GM19455 (cell line): Measurements from ENCODE around the gene F10.

Experiments used
- ATAC-seq: cut with Tn5 transposase; IDR thresholded peaks from one replicate; pipeline ENCODE4 v1.9.1; 2021; ENCODE audit not compliant: unreplicated experiment

The F10 gene

DNA sequence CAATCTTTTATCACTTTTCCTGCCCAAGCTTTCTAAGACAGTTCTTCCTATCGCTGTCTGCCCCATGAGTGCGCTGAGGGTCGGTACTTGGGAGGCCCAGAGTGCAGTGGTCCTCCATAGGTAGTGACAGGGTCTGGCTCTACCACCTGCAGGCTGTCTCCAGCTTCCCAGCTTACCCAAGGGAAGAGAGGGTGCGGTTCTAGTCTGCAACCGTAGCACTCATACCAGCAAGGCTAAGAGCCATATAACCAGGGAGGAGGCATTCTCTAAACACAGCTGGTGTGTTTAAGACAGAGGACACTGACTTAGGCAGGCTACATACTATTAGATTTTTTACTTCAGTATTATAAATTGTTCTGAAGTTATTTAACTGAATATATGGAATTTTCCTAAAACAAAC is 44.1 kb downstream of the F10 start:
- no peak for ATAC-seq

DNA sequence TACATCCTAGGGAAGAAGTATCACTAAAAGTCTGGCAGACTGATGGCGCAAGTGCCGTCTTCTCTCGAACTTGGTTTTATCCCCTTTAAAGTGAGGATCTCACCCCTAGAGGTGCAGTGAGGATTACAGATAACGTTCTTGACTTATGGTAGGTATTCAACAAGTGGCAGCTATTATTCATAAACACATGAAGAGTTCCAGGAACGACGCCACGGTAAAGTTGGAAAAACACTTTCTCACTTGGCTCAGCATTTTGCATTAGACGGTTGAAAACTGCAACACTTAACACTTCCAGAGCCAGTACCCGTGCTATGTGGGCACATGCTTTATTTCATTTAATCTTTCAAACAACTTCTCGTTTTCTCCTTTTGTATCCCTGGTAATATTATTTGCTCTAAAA is 44.6 kb downstream of the F10 start:
- no peak for ATAC-seq

DNA sequence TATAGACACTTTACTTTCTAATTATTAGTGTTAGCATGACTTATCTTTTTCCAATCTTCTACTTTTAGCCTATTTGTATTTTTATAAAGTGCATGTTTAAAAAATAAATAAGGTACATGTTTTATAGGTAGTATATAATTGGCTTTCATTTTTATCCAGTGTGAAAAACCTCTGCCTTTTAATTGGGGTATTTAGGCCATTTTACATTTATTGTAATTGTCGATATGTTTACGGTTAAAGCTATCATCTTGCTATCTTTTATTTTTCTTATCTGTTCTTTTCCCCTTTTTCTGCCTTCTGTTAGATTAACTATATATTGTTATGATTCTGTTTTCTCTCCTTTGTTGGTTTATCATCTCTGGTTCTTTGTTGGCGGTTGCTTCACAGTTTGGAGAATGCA is 45.0 kb downstream of the F10 start:
- no peak for ATAC-seq

- no peak for ATAC-seq
Measured at GRCh38 chr13:113168211-113168610, 45.6 kb downstream of the F10 start.

- no peak for ATAC-seq
Measured at GRCh38 chr13:113169277-113170272, 47.0 kb downstream of the F10 start.

DNA sequence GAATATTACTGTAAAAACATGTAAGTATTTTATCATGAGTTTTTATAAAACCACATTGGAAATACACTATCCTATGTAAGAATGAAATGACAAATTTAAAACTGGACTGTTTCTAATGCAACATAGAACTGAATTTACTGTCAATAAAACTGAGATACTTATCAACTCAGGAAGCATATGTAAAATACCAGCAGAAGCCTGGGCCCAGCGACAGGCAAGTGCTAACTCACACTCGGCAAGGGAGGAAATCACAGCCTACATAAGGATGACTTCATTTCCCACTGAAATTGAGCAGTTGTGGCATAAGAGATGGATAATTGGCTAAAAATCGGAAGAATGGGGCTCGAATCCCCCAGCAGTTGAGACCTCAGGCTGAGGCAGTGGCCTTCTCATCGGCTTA is 47.9 kb downstream of the F10 start:
- ATAC-seq = no peak

DNA sequence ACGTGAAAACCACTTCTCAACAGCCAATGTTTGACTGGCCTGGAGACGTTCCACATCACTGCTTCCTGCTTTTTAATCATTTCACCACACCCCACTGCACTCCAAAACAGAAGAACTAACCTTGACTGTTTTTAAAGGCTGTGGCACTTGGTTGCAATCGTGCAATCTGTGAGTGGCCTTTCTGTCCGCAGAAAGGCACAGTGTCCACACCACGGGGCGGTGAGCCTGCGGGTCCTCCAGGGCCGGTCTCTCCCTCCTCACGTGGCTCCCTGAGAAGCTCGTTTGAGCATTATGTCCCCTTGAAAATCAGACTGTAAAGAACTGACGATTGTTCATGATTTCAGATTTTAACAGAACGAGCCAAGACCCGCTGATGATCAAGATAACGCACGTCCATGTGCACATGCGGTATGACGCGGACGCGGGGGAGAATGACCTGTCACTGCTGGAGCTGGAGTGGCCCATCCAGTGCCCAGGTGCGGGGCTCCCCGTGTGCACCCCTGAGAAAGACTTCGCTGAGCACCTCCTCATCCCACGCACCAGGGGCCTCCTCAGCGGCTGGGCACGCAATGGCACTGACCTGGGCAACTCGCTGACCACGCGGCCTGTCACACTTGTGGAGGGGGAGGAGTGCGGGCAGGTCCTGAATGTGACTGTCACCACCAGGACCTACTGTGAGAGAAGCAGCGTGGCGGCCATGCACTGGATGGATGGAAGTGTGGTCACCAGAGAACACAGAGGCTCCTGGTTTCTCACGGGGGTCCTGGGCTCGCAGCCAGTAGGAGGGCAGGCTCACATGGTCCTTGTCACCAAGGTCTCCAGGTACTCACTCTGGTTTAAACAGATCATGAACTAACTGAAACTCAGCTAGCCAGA is 48.9 kb downstream of the F10 start:
- ATAC-seq = no peak

GRCh38 chr13:113172419-113172926 is 49.9 kb downstream of the F10 start:
- no peak for ATAC-seq

- ATAC-seq = no peak
Measured at GRCh38 chr13:113176280-113176679, 53.7 kb downstream of the F10 start.

DNA sequence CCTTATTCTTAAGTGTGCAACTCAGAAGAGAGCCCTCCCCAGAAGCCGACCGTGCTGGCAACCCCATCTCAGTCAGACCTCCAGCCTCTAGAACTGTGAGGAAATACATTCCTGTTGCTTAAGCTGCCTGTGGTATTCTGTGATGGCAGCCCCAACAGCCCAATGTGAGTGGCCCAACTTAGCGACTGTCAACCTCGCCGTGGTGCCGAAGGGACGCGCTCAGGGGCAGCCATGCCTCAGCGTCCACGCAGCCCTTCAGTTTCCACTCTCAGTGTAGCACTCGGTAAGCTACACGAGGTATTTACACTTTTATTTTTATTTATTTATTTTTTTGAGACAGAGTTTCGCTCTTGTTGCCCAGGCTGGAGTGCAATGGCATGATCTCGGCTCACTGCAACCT is 54.2 kb downstream of the F10 start:
- no peak for ATAC-seq

GRCh38 chr13:113178070-113178895 is 55.7 kb downstream of the F10 start:
- ATAC-seq = no peak

DNA sequence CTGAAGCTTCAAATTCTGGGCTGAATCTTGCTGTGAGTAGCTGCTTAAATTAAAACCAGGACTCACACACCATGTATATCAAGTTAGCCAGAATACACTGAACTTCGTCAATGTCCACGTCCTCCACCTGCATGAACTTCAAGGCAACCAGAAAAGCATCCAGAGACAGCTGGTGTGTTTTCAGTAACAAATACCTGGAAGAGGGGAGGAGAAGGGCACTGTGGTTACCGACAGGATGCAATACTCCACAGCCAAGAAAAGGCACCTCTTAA is 56.2 kb downstream of the F10 start:
- ATAC-seq = no peak

DNA sequence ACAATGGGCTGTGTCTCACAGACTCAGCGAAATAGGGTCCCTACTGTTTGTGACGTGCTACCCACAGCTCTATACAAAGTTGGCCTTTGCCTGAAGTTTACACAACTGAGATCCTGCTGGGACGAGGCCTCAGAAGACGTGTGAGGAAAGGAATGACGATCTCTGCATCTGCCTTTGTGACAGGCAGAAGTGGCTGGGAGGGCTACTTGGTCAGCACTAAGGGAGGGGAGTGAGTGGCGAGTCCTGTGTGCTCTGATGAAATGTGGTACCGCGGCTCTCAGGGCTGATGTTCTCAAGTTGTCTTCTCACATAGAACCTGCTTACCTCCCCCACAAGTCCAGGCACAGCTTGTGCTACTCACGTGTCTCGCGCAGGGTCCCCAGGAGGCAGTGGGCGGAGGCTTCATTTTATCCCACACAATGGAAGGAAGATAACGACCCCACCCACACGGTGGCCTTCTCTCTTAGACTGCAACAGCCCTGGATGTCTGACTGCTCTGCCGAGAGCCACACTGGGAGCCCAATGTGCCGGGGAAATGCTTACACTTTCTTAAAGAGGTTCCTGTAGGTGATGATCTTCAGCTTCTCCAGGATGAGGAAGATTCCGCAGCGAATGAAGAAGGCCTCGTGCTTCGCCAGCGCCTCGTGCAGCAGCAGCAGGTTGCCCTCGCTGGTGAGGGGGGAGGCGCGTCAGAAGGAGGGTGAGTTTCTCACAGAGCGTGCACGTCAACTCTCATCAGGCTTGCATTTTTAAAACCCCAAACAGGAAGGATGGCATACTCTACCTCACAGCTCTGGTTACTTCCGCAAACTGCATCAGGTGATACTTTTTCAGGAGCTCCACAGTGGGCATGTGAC is 57.0 kb downstream of the F10 start:
- ATAC-seq = no peak

GRCh38 chr13:113182046-113182445 is 59.4 kb downstream of the F10 start:
- no peak for ATAC-seq

- no peak for ATAC-seq
Measured at GRCh38 chr13:113183450-113184129, 61.0 kb downstream of the F10 start.

GRCh38 chr13:113184568-113185440 is 62.2 kb downstream of the F10 start:
- no peak for ATAC-seq

GRCh38 chr13:113186061-113186900 is 63.7 kb downstream of the F10 start:
- ATAC-seq = peak; percentile 82

- ATAC-seq = no peak
Measured at GRCh38 chr13:113187263-113187669, 64.7 kb downstream of the F10 start.
